ENCODE results near the gene SGMS1.
A peak's percentile ranks its signal among the peaks of the same experiment; 100 is the strongest.
"Not testable (repeated sequence)": the region's sequence is repeated elsewhere in the genome, so short reads cannot be mapped to it uniquely, and the experiment has no call there.

The SGMS1 gene

GRCh38 chr10:50355693-50356480, 267.9 kb downstream of the SGMS1 start:
- not testable (repeated sequence) for DNase-seq

- no peak for DNase-seq
Measured at GRCh38 chr10:50351483-50352146, 272.1 kb downstream of the SGMS1 start.

GRCh38 chr10:50350366-50350765, 273.4 kb downstream of the SGMS1 start:
- no peak for DNase-seq

DNA sequence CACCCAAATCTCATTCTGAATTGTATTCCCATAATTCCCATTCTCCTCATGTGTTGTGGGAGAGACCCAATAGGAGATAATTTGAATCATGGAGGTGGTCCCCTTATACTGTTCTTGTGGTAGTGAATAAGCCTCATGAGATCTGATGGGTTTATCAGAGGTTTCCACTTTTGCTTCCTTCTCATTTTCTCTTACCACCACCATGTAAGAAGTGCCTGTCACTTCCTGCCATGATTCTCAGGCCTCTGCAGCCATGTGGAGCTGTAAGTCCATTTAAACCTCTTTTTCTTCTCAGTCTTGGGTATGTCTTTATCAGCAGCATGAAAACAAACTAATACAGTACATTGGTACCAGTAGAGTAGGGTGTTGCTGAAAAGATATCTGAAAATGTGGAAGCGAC, 274.2 kb downstream of the SGMS1 start:
- no peak for DNase-seq

DNA sequence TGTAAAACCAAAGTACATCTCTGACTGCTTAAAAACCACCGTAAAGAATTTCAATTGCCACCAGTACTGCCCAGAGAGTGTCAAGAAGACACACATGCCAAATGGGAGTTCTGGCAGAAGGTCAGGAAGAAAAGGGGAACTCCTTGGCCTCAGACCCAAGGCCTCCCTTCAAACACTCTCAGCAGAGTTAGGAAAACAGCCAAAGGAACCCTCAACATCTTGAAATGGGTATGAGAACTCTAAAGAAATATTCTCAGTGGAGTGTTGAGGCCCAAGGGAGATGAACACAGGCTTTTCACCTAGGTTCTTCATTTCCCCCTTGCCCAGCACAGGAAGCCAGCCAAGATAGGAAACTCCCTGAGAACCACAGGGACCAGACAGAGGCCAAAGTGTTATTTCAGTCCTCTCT, 276.4 kb downstream of the SGMS1 start:
- DNase-seq: no peak

DNA sequence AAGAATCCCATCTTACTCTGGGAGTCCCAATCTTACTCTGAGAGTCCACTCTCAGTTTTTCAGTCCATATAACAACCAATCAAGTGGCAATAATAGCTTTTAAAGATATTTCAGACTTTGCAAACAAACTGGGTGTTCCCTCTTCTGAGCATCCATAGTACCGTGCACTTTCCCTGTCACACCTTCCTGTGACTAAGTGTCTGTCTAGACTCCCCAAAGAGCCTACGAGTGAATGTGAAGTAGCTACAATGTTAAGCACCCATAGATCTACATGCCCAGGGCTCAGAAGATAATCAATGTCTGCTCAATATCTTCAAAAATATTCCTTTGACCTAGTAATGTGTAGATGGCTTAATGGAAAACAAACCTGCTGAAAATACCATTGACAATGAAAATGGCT, 276.8 kb downstream of the SGMS1 start:
- no peak for DNase-seq

DNA sequence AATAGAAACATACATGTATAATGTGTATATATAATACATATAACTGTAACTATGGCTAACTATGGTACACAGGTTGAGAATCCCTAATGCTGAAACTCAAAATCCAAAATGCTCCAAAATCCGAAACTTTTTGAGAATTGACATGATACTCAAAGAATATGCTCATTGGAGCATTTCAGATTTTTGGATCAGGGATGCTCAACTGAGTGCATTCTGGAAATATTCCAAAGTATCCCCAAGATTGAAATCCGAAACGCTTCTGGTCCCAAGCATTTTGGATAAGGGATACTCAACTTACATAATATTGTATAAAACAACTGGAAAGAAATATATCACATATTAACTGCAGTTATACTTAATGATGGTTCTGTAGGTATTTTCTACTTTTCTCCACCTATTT, 278.2 kb downstream of the SGMS1 start:
- DNase-seq: no peak

GRCh38 chr10:50343702-50344331, 279.9 kb downstream of the SGMS1 start:
- DNase-seq: no peak

DNA sequence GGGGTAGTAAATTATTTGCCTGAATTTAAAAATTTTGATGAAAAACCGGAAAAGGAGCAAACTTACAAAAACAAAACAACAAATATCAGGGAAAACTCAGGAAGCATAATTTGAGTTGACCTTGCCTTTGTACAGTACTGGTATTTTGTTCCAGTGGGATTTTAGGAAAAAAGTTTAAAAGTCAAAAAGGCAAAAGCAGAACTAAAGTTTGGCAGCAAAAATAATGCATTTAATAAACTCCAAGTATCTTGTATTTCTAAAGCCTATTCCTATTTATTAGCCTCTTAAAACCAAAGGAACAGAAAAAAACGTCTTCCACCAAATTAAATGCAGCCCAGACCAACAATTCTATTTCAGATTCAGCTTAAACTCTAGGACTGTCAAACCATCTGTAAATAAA, 281.8 kb downstream of the SGMS1 start:
- no peak for DNase-seq

DNA sequence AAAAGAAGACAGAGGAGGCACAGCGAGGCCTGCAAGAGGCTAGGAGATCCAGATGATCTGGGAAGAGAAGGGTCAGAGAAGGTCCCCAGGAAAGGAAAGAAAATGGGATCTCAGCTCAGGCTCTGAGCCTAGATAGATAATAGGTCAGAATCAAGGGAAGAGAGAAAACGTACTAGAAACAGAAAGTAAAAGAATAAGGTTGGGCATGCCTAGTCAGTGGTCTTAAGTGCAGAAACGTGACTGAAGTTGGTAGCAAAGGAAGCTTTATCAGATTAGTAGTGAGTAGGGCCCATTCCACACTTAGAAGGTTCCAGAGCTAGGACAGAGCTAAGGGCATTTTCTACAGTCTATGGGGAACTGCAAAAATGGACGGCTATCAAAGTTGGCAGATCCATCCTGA, 287.6 kb downstream of the SGMS1 start:
- no peak for DNase-seq

DNA sequence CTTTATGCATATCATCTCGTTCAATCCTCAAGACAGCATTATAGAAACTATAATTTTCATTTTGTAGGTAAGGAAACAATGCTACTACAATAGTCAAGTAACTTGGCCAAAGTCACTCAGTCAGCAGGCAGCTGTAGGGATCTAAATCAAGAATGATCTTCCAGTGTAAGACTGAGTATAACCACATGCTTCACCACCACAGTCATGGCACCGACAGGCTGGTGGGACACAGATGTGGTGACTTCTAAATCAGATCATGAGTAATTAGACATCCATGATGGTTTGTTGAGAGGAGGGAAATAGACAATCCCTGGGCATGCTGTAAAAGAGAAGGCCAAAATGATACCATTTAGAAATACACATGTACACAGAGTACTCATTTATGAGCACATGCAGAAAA, 288.4 kb downstream of the SGMS1 start:
- DNase-seq: no peak

DNA sequence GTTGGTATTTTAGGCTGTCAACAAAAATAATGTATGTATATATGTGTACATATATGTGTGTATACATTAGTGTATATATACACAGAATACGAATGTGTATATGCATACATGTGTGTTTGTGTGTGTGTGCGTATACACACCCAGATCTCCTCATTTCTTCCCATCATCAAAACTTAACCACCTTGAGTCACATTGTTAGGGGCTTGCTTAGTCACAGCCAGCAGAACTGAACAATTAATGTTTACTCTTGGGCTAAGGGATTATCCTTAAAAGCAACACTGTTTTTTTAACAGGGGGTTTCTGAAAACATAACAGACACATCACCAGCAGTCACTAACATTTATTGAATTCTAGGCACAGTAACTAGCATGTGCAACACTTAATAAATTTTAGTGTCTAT, 289.5 kb downstream of the SGMS1 start:
- no peak for DNase-seq

GRCh38 chr10:50333872-50334271, 289.9 kb downstream of the SGMS1 start:
- DNase-seq: no peak

GRCh38 chr10:50332108-50332842, 291.5 kb downstream of the SGMS1 start:
- no peak for DNase-seq

DNA sequence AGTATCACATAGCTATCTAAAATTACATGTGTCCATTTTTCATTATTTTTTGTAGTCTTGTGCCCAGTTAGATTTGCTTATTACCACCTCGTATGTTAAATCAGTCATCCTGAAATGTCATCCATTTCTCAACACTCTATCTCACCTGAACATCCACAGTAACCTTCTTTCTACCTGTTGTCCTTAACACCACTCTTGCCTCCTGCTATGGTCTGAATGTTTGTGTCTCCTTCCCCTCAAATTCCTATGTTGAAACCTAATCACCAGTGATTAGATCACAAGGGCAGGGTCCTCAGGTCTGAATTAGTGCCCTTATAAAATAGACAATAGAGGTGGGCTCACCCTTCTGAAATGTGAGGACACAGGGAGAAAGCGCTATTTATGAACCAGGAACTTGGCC, 292.3 kb downstream of the SGMS1 start:
- no peak for DNase-seq

GRCh38 chr10:50326757-50327701, 296.7 kb downstream of the SGMS1 start:
- peak; percentile 57 for DNase-seq

DNA sequence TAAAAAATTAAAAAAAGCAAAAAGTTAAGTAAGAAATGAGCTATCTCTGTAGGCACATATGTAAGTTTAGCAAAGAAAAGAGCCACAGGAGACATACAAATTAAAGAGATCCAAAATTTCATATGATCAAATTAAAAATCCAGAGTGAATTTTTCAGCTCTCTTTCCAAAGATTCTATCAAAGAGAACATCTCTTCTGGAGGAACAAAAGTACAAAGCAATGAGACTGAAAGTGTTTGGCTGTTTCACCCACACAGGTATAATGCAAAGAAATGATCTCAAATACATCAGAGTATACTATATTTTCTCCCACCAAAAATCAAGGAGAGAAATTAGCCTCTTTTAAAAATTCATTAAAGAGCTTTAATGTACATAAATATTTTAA, 297.6 kb downstream of the SGMS1 start:
- DNase-seq: no peak

DNA sequence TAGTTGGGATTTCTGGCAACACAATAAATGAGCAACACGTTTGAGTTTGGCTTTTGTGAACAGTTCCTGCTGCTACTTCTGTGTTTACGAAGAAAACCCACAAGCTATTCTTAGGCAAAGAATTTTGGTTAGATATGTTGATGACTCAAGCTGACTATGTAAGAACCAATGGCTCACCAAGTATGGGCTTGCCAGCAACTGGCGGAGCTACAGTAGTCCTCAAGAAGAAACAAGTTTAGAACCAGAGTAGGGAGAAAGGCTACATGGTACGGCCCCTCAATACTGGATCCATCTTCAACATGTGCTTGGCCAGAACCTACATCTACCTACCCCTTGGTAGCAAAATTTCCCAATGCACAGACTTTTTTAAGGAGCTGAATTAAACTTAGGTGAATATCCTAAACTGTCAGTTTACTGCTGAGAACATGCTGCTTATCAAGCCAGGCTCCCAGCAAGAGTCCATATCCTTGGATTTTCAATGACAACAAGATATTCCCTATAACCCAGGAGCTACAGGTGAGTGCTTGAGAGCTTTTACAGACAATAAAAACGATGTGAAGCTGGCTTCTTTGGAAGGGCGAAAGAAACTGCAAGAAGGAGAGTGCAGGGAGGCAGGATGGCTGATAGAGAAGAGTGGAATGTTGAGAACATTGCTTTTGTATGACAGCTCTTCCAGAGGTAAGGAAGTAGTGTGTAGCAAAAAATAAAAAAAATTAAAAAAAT, 298.1 kb downstream of the SGMS1 start:
- no peak for DNase-seq

DNA sequence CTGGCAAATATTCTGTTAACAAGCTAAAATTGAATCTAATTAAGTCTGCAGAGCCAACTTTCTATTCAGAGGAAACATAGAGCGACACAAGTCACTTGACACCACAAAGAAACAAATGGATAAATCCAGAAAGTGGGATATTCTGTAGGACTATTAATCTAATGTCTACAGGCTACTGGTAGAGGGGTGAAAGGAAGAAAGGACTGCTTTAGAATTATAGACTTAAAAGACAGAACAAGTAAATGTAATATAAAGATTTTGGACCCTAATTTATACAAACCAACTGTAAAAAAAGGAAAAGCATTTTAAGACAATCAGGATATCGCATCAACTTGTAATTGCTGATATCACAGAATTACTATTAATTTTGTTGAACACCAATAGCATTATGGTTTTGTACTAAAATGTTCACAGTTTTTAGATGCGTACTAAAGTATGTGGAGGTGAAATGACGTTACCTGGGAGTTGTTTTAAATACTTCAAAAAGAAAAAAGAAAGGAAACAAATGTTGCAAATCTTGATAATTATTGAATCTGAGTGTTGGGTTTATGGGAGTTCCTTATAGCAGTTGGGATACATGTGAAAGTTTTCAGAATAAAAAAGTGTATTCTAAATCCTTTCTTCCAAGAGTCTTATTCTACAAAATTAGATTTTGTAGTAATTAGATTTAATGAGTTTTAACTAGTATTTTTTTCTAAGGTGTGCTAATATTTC, 298.9 kb downstream of the SGMS1 start:
- no peak for DNase-seq

DNA sequence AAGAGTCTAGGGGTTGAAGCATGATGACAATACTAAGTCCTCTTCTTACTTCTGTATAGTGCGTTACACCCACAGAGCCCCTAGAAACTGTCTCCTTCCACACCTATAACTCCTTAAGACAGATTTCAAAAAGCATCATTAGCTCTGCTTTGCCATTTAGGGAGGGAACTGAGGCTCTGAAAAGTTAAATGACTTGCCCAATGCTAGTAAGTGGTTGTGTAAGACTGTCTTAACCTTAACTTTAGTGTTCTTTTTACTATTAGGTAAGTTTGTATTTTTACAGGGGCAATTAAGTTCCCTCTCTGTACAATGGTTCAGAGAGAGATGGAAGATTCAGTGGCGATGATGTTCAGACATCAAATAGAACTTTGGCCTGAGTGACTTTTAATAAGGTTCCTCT, 299.7 kb downstream of the SGMS1 start:
- DNase-seq: no peak

DNA sequence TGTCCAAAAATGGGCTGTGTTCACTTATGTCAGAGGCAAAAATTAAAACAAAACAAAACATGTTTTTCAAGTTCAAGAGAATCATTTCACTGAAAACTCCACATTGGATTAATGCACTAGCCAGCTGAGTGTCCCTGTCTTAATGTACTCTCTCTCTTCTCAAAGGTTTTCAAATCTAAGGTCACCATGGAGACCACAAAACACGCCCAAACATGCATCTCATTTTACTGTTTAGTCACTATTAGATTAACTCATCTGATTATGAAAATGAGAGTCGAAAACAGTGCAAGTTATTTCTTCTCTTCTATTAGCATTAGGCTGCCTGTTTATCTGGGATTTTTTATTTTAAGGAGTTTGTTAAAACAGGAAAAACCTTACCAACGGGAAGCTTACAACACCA, 301.7 kb downstream of the SGMS1 start:
- no peak for DNase-seq

Measured in eye (tissue), 1 donor.